HFF-Myc (cell line): ENCODE measurements around the gene WDR64.

Experiments
- DNase-seq: peaks from one replicate; pipeline ENCODE4 v3.0.0-alpha.2; 2011; ENCODE audit warnings: low read depth; ENCODE audit errors: extremely low read depth
- H3K4me3 ChIP-seq: replicated peaks from 2 replicates; pipeline ENCODE4 v1.5.1; 2011; ENCODE audit warnings: low read depth, mild to moderate bottlenecking, control low read depth, low read length
- TF ChIP-seq, protein P1 (sequence below): IDR thresholded peaks from 2 replicates; pipeline ENCODE4 v1.5.1; 2012; ENCODE audit warnings: mild to moderate bottlenecking, low read depth, low read length, control low read depth; ENCODE audit errors: missing control alignments

The WDR64 gene

DNA sequence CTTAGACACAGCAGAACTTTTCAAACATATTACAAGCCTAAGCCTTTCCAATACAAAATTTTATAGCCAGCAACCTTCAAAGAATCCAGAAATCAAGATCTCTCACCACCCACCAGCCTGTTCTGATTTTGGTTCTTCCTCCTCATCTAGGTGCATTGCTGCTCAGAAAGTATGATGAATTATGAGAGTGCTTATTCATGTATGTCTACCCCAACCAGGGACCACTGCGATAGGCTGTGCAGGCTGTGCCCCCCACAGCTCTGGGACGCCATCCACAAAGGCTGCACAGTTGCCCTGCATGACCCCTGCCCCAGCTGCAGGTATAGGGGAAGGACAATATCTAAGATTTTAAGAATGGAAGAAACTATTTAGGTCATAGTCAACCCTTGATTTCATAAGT lies 55.4 kb downstream of the WDR64 start:
- TF ChIP-seq, protein P1, sequence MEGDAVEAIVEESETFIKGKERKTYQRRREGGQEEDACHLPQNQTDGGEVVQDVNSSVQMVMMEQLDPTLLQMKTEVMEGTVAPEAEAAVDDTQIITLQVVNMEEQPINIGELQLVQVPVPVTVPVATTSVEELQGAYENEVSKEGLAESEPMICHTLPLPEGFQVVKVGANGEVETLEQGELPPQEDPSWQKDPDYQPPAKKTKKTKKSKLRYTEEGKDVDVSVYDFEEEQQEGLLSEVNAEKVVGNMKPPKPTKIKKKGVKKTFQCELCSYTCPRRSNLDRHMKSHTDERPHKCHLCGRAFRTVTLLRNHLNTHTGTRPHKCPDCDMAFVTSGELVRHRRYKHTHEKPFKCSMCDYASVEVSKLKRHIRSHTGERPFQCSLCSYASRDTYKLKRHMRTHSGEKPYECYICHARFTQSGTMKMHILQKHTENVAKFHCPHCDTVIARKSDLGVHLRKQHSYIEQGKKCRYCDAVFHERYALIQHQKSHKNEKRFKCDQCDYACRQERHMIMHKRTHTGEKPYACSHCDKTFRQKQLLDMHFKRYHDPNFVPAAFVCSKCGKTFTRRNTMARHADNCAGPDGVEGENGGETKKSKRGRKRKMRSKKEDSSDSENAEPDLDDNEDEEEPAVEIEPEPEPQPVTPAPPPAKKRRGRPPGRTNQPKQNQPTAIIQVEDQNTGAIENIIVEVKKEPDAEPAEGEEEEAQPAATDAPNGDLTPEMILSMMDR: no peak
- no peak overlapping the region for H3K4me3 ChIP-seq
- DNase-seq: no peak

DNA sequence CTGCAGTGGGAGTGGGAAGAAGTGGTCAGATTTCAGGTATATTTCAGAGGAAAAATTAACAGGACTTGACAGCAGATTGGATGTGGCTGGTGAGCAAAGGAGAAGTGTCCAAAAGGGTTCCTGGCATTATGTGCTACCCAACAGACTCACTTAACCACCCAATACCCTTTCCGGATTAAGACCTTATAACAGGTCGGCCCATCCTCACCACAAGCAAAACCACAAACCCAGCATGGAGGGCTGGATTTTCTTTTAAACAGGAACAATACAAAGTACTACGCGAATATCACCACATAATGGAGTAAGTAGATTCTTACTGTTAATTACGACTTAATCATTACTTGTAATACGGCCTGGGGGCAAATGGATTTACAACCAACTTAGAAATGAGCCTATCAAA lies 59.2 kb downstream of the WDR64 start:
- H3K4me3 ChIP-seq: no peak overlapping the region
- no peak for DNase-seq
- TF ChIP-seq, protein P1: no peak

- no peak for DNase-seq
- TF ChIP-seq, protein P1: no peak
Observed at GRCh38 chr1:241713316-241713715, 61.2 kb downstream of the WDR64 start.

GRCh38 chr1:241714321-241715218 lies 62.5 kb downstream of the WDR64 start:
- TF ChIP-seq, protein P1: no peak
- no peak overlapping the region for H3K4me3 ChIP-seq
- DNase-seq: no peak

More at GRCh38 chr1:241713316-241713715, 61.2 kb downstream of the WDR64 start:
- no peak overlapping the region for H3K4me3 ChIP-seq

GRCh38 chr1:241715435-241715834 lies 63.4 kb downstream of the WDR64 start:
- DNase-seq: no peak
- TF ChIP-seq, protein P1: no peak

DNA sequence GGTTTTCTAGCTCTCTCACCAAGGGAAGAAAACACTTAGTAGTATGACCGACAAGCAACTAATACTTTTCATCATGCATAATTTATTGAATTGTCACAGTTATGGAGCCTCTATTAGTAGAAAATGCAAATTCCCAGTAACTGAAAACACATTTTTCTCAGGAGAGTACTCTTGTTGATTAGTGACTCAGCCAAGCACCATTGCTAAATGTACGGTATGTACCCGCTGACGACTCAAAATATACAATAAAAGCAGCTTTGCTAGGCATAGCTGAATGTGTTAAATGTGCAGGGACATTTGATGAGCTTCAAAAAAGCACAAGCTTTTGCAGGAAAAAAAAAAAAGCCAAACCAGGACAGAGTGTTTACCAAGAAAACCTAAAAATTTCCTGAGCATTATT lies 63.9 kb downstream of the WDR64 start:
- TF ChIP-seq, protein P1: no peak
- no peak for DNase-seq
- H3K4me3 ChIP-seq: no peak overlapping the region

More at GRCh38 chr1:241715435-241715834, 63.4 kb downstream of the WDR64 start:
- no peak overlapping the region for H3K4me3 ChIP-seq
